ENCODE data around the gene KRTAP10-9. TPM values are rescaled to one million over a fixed set of nuclear protein-coding genes. Genes with fewer than 3 reads are reported as not detected.
"Not testable (repeated sequence)": the region's sequence is repeated elsewhere in the genome, so short reads cannot be mapped to it uniquely, and the experiment has no call there.

The KRTAP10-9 gene
- polyA plus RNA-seq, 3 donors, result not detected

- no peak for DNase-seq (ENCODE audit: extremely low read depth in 1 of 11, low read depth in 9 of 11, low spot score in 4 of 11)
Measured at GRCh38 chr21:44612029-44612486, 14.8 kb upstream of the KRTAP10-9 start, which contains the start of gene KRTAP10-8. KRTAP10-8 (plus strand) TSS chr21:44612079; CDS start chr21:44612101, 22 bp downstream.

DNA sequence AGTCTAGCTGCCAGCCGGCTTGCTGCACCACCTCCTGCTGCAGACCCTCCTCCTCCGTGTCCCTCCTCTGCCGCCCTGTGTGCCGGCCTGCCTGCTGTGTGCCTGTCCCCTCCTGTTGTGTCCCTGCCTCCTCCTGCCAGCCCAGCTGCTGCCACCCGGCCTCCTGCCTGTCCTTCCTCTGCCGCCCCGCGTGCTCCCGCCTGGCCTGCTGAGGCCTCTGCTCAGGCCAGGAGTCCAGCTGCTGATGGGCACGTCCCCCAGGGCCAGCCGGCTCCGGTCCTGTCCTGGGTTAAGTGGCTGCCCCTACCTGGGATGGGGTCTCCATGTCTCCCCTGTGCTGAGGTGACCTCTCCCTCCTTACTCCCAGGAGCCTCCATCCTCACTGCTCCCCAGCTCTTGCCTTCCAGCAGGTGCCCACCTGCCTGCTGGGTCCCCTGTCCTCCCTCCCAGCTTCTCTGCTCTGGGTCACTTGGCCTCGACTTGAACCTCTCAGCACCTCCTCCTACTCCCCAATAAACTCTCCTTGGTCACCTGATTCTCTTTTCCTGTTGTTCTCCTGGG is 14.1 kb upstream of the KRTAP10-9 start:
- DNase-seq (ENCODE audit: extremely low read depth in 1 of 11, low read depth in 9 of 11, low spot score in 4 of 11), result no peak

GRCh38 chr21:44613386-44614155 is 13.3 kb upstream of the KRTAP10-9 start:
- no peak for DNase-seq (ENCODE audit: extremely low read depth in 1 of 11, low read depth in 9 of 11, low spot score in 4 of 11)

DNA sequence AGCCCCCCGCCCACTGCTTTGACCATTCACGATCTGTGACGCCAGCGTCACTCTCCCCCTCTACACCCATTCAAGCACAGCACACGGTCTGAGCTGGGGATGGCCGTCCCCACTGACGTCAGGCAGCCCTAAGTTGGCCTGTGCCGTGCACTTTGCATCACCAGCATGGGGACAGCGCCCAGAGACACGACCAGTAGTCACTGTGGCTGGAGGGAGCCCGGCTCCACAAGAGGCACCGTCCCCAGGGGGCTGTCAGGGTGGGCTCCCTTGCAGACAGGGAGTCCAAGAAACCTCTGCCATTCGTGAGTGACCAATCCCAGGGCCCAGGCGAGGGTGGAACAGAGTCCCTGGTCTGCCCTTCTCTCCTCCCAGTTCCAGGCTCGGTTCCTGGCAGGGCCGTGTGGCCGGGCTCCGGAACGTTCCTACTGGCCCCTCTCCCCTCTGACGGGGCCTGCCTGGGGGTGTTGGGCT is 12.7 kb upstream of the KRTAP10-9 start:
- DNase-seq (ENCODE audit: extremely low read depth in 1 of 11, low read depth in 9 of 11, low spot score in 4 of 11), result no peak

DNA sequence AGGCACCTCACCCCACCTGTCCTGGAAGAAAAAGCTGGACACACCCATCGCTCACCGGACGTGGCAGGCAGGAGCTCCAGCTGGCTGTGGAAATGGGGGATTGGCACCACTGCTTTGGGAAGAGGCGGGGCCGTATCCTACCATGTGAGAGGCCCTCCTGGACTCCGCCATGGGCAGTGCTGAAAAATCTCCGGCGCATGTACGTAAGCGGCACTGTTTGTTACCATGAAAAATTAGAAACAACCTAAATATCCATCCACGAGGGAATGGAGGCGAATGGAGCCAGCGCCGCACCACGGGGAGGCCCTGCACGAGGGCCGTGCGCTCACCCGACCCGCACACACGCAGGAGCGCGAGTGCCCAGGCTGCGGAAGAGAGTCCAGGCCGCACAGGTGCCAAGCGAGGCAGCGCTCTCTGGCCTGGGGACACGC is 11.9 kb upstream of the KRTAP10-9 start:
- DNase-seq (ENCODE audit: extremely low read depth in 1 of 11, low read depth in 9 of 11, low spot score in 4 of 11), result no peak

DNA sequence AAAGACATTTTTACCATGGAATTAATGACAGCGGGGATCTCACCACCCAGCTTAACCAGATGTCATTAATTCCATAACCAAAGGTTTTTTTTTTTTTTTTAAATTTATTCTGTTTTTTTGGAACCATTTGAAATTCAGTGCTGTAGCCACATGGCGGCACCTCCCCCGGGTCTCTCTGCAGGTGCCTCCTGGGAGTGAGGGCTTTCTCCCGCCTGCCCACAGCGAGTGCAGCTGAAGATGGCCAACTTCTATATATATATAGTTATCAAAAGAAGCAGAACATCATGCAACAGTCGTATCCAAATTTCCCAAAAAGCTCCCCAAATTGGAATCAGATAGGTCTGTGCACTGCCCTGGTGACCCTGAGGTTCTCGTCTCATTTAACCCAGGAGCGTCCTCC is 11.4 kb upstream of the KRTAP10-9 start:
- DNase-seq (ENCODE audit: extremely low read depth in 1 of 11, low read depth in 9 of 11, low spot score in 4 of 11), result no peak

GRCh38 chr21:44615911-44616590 is 10.8 kb upstream of the KRTAP10-9 start:
- no peak for DNase-seq (ENCODE audit: extremely low read depth in 1 of 11, low read depth in 9 of 11, low spot score in 4 of 11)

GRCh38 chr21:44616591-44616926 is 10.3 kb upstream of the KRTAP10-9 start:
- DNase-seq (ENCODE audit: extremely low read depth in 1 of 11, low read depth in 9 of 11, low spot score in 4 of 11), result no peak

- no peak for DNase-seq (ENCODE audit: extremely low read depth in 1 of 11, low read depth in 9 of 11, low spot score in 4 of 11)
Measured at GRCh38 chr21:44617071-44617501, 9.8 kb upstream of the KRTAP10-9 start.

- no peak for DNase-seq (ENCODE audit: extremely low read depth in 1 of 11, low read depth in 9 of 11, low spot score in 4 of 11)
Measured at GRCh38 chr21:44618504-44618903, 8.4 kb upstream of the KRTAP10-9 start.

DNA sequence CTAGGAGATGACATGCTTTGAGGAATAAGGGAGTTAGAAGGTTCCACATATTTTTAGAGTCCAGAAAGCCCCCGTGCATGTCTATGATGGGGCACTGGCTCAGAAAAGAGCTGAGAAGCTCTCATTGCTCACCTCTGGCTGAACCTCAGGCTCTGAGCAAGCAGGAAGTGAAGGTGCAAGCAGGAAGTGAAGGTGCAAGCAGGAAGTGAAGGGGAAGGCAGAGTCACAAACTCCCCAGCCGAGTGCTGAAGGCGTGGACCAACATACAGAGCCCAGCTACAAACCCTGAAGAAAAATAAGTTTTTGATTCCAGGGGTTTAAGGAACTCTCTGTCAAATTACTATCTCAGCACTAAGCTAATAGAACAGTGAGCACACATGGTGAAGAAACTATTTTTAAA is 8.0 kb upstream of the KRTAP10-9 start:
- no peak for DNase-seq (ENCODE audit: extremely low read depth in 1 of 11, low read depth in 9 of 11, low spot score in 4 of 11)

DNA sequence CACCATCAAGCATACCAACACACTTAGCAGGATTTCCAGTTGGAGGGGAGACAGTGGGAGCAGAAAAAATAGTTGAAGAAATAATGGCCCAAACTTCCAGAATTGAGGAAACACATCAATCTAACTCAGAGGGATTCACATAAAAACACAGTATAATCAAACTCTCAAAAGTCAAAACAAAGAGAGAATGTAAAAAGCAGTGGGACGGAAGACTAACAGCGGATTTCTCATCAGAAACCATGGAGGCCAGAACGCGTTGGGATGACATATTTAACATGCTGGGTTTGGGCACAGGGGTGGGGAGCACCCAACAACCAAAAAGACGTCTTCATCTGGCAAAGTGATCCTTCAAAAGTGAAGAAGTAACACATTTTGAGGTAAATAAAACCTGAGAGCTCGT is 7.0 kb upstream of the KRTAP10-9 start:
- no peak for DNase-seq (ENCODE audit: extremely low read depth in 1 of 11, low read depth in 9 of 11, low spot score in 4 of 11)

- no peak for DNase-seq (ENCODE audit: extremely low read depth in 1 of 11, low read depth in 9 of 11, low spot score in 4 of 11)
Measured at GRCh38 chr21:44623575-44623974, 3.3 kb upstream of the KRTAP10-9 start.

DNA sequence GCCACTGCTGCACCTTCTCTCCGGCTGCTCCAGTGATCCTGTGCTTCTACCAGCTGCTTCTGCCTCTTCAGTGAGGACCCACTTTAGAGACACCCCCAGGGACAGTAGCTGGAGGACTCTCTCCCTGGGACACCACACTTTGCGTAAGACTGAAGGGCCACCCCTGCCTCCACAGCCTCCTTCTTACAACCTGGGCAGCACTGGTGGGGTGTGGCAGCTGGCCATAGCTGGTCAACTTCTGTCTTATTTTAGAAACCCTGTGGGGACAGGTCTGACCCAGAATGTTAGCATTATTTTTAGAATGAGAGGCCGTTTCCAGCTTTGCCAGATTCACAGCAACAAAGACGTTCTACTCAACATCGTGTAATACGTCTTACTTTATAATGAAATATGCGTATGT is 1.1 kb upstream of the KRTAP10-9 start:
- no peak for DNase-seq (ENCODE audit: extremely low read depth in 1 of 11, low read depth in 9 of 11, low spot score in 4 of 11)

- no peak for DNase-seq (ENCODE audit: extremely low read depth in 1 of 11, low read depth in 9 of 11, low spot score in 4 of 11)
Measured at GRCh38 chr21:44626262-44626661, 631 bp upstream of the KRTAP10-9 start.

GRCh38 chr21:44627181-44627822 is 409 bp downstream of the KRTAP10-9 start:
- not testable (repeated sequence) for DNase-seq (ENCODE audit: extremely low read depth in 1 of 11, low read depth in 9 of 11, low spot score in 4 of 11)

DNA sequence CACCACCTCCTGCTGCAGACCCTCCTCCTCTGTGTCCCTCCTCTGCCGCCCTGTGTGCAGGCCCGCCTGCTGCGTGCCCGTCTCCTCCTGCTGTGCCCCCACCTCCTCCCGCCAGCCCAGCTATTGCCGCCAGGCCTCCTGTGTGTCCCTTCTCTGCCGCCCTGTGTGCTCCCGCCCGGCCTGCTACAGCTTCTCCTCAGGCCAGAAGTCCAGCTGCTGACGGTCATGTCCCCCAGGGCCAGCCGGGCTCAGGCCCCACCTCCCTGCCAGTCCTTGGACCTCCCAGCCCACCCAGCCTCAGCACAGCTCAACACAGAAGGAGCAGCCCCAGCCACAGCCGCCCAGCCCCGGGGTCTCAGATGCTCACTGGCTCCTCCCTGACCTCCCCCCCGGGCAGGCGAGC is 939 bp downstream of the KRTAP10-9 start:
- DNase-seq (ENCODE audit: extremely low read depth in 1 of 11, low read depth in 9 of 11, low spot score in 4 of 11), result not testable (repeated sequence)

- no peak for DNase-seq (ENCODE audit: extremely low read depth in 1 of 11, low read depth in 9 of 11, low spot score in 4 of 11)
Measured at GRCh38 chr21:44628707-44629391, 2.0 kb downstream of the KRTAP10-9 start.

GRCh38 chr21:44630440-44630839 is 3.5 kb downstream of the KRTAP10-9 start:
- DNase-seq (ENCODE audit: extremely low read depth in 1 of 11, low read depth in 9 of 11, low spot score in 4 of 11), result no peak
